C4-2B (cell line): ENCODE measurements around the gene CARHSP1.
"Not testable (repeated sequence)": the region's sequence is repeated elsewhere in the genome, so short reads cannot be mapped to it uniquely, and the experiment has no call there.

Source experiments
- H3K27ac ChIP-seq: fragments of 450-650 bp; 2 replicates; pipeline ENCODE4 v1.5.1; 2017
- CTCF ChIP-seq: fragments of 450-650 bp; conservative IDR thresholded peaks from 2 replicates; pipeline ENCODE4 v1.5.1; 2017; ENCODE audit warnings: mild to moderate bottlenecking
- ZFX ChIP-seq: fragments of 450-650 bp; IDR thresholded peaks from 2 replicates; pipeline ENCODE4 v1.6.1; 2017

Gene CARHSP1

DNA sequence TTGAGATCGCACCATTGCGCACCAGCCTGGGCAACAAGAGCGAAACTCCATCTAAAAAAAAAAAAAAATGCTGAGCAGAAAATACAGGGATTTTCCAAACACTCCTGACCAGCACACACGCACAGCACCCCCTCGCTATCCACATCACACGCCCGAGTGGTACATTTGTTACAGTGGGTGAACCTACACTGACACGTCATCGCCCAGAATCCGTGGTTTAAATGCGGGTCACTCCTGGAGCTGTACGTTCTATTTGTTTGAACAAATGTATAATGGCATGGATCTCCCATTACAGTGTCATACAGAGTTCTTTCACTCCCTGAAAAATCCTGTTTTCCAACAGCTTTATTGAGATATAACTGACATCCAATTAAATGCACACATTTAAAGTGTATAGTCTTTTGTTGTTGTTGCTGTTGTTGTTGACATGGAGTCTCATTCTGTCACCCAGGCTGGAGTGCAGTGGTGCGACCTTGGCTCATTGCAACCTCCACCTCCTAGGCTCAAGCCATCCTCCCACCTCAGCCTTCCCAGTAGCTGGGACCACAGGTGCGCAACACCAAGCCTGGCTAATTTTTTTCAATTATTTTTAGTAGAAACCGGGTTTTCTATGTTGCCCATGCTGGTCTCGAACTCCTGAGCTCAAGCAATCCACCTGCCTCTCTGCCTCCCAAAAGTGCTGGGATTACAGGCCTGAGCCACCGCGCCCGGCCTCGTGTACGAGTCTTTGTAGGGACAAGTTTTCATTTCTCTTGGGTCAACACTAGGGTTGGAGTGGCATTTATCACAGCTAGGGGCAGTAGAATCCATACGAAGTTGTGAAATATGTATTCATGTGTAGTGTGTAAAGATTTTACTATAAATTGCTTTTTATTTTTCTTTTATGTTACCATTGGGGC is 4.4 kb upstream of the CARHSP1 start:
- TF ChIP-seq ZFX (no peak), CTCF (no peak; the same call in 1 of the 2 replicates)
- no peak overlapping the region for H3K27ac ChIP-seq

- TF ChIP-seq CTCF (no peak), ZFX (no peak)
- H3K27ac ChIP-seq, result no peak overlapping the region
Measured at GRCh38 chr16:8872071-8872470, 3.3 kb upstream of the CARHSP1 start.

DNA sequence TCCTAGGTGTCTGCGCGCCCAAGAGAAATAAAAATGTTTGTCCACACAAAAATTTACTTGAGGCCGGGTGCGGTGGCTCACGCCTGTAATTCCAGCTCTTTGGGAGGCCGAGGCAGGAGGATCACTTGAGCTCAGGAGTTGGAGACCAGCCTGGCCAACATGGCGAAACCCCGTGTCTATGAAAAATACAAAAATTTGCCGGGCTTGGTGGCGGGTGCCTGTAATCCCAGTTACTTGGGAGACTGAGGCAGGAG is 1.1 kb upstream of the CARHSP1 start:
- H3K27ac ChIP-seq, result not testable (repeated sequence)

DNA sequence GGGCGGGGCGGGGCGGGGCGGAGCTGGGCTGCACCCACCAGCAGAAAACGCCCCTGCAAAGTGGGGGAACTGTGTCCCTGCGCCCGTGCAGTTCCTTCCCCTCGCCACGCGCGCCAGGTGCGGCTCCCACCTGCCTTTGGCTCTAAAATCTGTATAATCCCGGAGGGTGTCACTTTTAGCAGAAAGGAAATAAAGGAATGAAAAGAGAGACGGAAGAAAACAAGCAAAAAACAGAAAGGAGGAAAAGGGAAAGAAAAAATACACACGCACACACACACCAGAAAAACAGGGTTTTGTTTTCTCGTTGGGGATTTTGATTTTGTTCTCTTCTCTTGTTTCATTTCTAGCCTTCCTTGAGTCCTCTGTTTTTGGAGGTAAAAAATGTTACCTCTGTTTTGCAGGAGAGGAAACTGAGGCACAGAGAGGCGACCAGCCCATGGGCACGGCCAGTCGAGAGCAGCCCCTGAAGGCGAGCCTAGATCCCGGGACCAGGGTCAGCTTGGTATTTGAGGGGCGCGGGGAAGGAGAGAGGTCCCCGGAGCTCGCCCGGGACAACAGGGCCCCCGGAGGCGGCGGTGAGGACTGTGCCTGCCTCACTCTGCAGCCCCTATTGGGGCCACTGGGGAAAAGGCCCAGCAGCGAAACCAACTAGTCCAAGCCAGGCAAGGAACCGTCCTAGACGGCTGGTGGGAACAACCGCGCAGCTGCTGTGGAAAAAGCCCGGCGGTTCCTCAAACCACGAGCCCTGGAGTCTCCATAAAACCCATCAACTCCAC is 594 bp upstream of the CARHSP1 start:
- no peak for TF ChIP-seq CTCF
- TF ChIP-seq ZFX, result no peak

DNA sequence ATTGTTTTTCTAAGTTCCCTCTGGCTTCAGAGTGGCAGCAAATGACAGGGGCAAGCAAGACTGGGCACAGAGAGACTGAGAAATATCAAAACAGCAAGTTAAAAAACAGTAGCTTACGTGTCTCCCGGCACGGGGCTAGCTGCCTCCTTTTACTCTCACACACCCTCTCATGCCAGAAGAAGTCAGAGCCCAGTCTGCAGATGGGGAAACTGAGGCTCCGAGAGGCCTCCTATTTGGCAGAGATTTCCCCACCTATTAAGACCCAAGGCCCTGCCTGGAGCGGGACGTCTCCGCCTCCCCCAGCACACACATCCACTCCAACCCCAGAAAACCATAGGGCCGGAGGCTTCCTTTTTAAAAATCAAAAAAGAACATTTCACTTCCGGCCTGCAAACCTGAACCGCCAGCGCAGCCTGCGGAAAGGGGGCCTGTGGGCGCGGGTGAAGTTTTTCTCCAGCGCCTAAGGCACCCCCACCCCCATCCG is 832 bp downstream of the CARHSP1 start:
- TF ChIP-seq ZFX (0 out of 2 replicates have a peak, but pooled peaks have one; percentile 28), CTCF (no peak)
- H3K27ac ChIP-seq, result peak overlapping the region; percentile 81

More for the DNA sequence above, 594 bp upstream of the CARHSP1 start:
- H3K27ac ChIP-seq, result peak overlapping the region; percentile 81

- no peak for TF ChIP-seq CTCF
- no peak for TF ChIP-seq ZFX
- peak overlapping the region; percentile 81 for H3K27ac ChIP-seq
Measured at GRCh38 chr16:8867216-8867931, 1.4 kb downstream of the CARHSP1 start.

- no peak for TF ChIP-seq CTCF
- peak overlapping the region; percentile 81 for H3K27ac ChIP-seq
Measured at GRCh38 chr16:8866884-8867215, 2.0 kb downstream of the CARHSP1 start.
